ENCODE data around the gene TRIM17. TPM values are rescaled to one million over a fixed set of nuclear protein-coding genes. Genes with fewer than 3 reads are reported as not detected.

Gene TRIM17
- total RNA-seq, 1 donor from 2014 or later = 1.5 TPM

DNA sequence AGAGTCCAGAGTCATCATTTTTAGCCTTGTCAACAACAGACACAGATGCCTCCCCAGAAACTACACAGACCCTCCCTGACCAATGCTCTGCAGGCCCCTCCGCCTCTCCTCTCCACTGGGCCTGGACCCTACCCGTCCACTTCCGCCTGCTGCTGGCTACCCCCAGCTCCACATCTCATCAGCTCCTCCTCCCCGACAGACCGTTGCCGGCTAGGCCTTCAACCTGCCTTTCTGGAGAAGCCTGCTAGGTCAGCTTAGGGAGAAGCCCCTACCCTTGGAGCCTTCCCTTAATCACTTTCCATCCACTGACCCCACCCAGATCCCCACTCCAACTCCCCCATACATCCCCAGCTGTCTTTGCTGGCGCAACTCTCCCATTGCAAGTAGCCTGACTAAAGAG is 1.4 kb downstream of the TRIM17 start:
- Histone ChIP-seq H3K27me3 (ENCODE audit: insufficient read depth, low read length) (peaks cover 7% of the 10 kb centered on the region), H3K79me2 (ENCODE audit: insufficient read depth, low read length) (no peaks in the 10 kb centered on the region), H3K9ac (ENCODE audit: low read length) (no peak overlapping the region), H4K20me1 (ENCODE audit: insufficient read depth, low read length) (peaks cover 33% of the 10 kb centered on the region), H3K4me2 (ENCODE audit: low read length) (peak overlapping the region; percentile 84), H3K4me3 (ENCODE audit: insufficient read depth, low read depth, low read length) (no peak overlapping the region), H3K9me3 (ENCODE audit: insufficient read depth, low read depth, low read length) (no peaks in the 10 kb centered on the region), H3K36me3 (ENCODE audit: insufficient read depth, low read length) (no peaks in the 10 kb centered on the region), H3K27ac (ENCODE audit: low read depth, low read length) (no peak overlapping the region), H3K4me1 (ENCODE audit: insufficient read depth, low read length) (peaks cover 11% of the 10 kb centered on the region), H2AFZ (ENCODE audit: low read depth, low read length) (no peak overlapping the region)
- peaks cover 22% of the 10 kb centered on the region for H3K36me3 Mint-ChIP-seq (ENCODE audit: low read depth, unreplicated experiment)
- FAIRE-seq (no peak), DNase-seq (ENCODE audit: low read depth) (no peak)
- H3K9me3 Mint-ChIP-seq (ENCODE audit: unreplicated experiment) = no peaks in the 10 kb centered on the region
- peaks cover 28% of the 10 kb centered on the region for H3K27me3 Mint-ChIP-seq (ENCODE audit: low read depth, unreplicated experiment)
- H3K4me3 Mint-ChIP-seq (ENCODE audit: unreplicated experiment) = peak overlapping the region; percentile 63
- no peak for TF ChIP-seq EZH2 (IDR thresholded peaks at IDR 0.05; ENCODE audit: insufficient read depth, low read length)
- TF ChIP-seq, protein P1, sequence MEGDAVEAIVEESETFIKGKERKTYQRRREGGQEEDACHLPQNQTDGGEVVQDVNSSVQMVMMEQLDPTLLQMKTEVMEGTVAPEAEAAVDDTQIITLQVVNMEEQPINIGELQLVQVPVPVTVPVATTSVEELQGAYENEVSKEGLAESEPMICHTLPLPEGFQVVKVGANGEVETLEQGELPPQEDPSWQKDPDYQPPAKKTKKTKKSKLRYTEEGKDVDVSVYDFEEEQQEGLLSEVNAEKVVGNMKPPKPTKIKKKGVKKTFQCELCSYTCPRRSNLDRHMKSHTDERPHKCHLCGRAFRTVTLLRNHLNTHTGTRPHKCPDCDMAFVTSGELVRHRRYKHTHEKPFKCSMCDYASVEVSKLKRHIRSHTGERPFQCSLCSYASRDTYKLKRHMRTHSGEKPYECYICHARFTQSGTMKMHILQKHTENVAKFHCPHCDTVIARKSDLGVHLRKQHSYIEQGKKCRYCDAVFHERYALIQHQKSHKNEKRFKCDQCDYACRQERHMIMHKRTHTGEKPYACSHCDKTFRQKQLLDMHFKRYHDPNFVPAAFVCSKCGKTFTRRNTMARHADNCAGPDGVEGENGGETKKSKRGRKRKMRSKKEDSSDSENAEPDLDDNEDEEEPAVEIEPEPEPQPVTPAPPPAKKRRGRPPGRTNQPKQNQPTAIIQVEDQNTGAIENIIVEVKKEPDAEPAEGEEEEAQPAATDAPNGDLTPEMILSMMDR (IDR thresholded peaks at IDR 0.05; ENCODE audit: insufficient read depth, low read depth, low read length) = no peak
- no peak overlapping the region for H3K27ac Mint-ChIP-seq (ENCODE audit: unreplicated experiment)
- H3K4me1 Mint-ChIP-seq (ENCODE audit: low read depth, unreplicated experiment) = peaks cover 1% of the 10 kb centered on the region

DNA sequence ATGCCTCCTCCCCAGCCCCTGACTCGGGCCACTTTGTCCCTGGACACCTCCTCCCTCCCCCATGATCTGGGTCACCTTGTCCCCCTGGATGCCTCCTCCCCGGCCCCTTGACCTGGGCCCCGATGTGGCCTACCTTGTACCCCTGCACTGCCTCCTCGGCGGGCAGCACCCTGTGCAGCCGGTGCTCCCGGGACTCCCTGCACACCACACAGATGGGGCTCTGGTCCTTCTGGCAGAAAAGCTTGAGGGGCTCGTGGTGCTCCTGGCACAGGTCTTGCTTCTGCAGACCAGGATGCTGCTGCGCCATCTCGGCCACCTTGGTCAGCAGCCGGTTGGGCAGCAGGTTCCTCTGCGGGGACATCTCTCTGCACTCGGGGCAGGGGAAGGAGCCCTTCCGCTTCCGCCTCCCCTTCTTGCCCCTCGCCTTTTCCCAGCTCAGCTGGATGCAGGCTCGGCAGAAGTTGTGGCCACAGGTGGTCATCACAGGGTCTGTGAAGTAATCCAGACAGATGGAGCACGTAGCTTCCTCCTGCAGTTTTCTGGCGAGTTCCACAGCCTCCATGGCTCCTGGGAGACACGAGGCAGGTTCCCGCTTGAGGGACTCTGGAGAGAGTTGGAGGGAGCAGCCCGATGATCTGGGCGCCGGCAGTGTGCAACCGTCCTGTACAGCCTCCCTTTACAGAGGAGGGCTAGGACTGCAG is 2.0 kb downstream of the TRIM17 start:
- H3K9me3 Mint-ChIP-seq (ENCODE audit: unreplicated experiment) = no peaks in the 10 kb centered on the region
- H3K36me3 ChIP-seq (ENCODE audit: insufficient read depth, low read length) = no peaks in the 10 kb centered on the region
- H3K27ac Mint-ChIP-seq (ENCODE audit: unreplicated experiment) = no peak overlapping the region
- DNase-seq (ENCODE audit: low read depth) (no peak), FAIRE-seq (no peak)
- H3K27ac ChIP-seq (ENCODE audit: low read depth, low read length) = no peak overlapping the region
- peaks cover 21% of the 10 kb centered on the region for H3K36me3 Mint-ChIP-seq (ENCODE audit: low read depth, unreplicated experiment)
- H3K9me3 ChIP-seq (ENCODE audit: insufficient read depth, low read depth, low read length) = no peaks in the 10 kb centered on the region
- H3K27me3 ChIP-seq (ENCODE audit: insufficient read depth, low read length) = peaks cover 7% of the 10 kb centered on the region
- no peak overlapping the region for H3K4me3 Mint-ChIP-seq (ENCODE audit: unreplicated experiment)
- no peak overlapping the region for H3K4me3 ChIP-seq (ENCODE audit: insufficient read depth, low read depth, low read length)
- H3K9ac ChIP-seq (ENCODE audit: low read length) = no peak overlapping the region
- H3K27me3 Mint-ChIP-seq (ENCODE audit: low read depth, unreplicated experiment) = peaks cover 28% of the 10 kb centered on the region
- peaks cover 1% of the 10 kb centered on the region for H3K4me1 Mint-ChIP-seq (ENCODE audit: low read depth, unreplicated experiment)
- H4K20me1 ChIP-seq (ENCODE audit: insufficient read depth, low read length) = peaks cover 39% of the 10 kb centered on the region
- peaks cover 11% of the 10 kb centered on the region for H3K4me1 ChIP-seq (ENCODE audit: insufficient read depth, low read length)
- no peak overlapping the region for H2AFZ ChIP-seq (ENCODE audit: low read depth, low read length)
- H3K4me2 ChIP-seq (ENCODE audit: low read length) = no peak overlapping the region
- no peak for TF ChIP-seq EZH2 (IDR thresholded peaks at IDR 0.05; ENCODE audit: insufficient read depth, low read length)
- TF ChIP-seq, protein P1 (IDR thresholded peaks at IDR 0.05; ENCODE audit: insufficient read depth, low read depth, low read length) = no peak
- H3K79me2 ChIP-seq (ENCODE audit: insufficient read depth, low read length) = no peaks in the 10 kb centered on the region

Data from astrocyte (in vitro differentiated cells and primary cell).